HG02938 (cell line): ENCODE data around the gene SBF2.
"Not testable (repeated sequence)": the region's sequence is repeated elsewhere in the genome, so short reads cannot be mapped to it uniquely, and the experiment has no call there.

Experiments
- ATAC-seq: cut with Tn5 transposase; IDR thresholded peaks from one replicate; pipeline ENCODE4 v1.9.1; 2021; ENCODE audit warnings: mild to moderate bottlenecking, moderate library complexity; ENCODE audit not compliant: unreplicated experiment

The SBF2 gene

DNA sequence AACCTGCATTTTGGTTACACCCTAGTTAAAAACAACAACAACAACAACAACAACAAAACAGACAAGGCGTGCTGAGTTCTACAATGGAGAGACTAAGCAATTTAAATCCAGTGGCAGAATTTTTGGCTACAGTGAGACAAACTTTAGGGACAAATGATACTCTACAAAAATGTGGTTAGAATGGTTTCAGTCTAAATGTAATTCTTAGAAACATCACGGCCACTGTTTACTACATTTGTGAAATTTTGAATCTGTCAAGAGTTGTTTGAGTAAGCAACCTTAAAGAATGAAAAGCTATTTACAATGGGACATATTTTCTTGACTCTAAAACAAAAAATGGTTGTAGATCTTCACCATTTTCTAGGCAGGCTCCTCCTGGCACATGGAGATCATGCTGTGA is 370.7 kb downstream of the SBF2 start:
- ATAC-seq = no peak

DNA sequence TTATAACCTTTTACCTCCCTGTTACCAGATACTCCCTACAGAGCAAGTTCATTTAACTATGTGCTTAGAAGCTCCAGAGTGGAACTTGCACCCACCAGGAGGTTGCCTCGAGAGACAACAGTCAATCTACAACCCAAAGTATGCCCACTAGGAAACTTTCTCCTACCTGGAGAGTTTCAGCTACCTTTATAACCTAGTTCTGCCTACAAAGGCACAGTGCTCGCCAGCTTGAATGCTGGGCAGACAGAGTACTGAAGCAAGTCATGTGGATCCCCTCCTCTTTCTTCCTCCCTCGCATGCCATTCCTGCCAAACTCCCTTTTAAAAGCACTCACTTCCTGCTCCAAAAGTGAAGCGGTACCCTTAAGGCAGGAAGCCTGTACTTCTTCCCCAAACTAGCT is 371.2 kb downstream of the SBF2 start:
- no peak for ATAC-seq

DNA sequence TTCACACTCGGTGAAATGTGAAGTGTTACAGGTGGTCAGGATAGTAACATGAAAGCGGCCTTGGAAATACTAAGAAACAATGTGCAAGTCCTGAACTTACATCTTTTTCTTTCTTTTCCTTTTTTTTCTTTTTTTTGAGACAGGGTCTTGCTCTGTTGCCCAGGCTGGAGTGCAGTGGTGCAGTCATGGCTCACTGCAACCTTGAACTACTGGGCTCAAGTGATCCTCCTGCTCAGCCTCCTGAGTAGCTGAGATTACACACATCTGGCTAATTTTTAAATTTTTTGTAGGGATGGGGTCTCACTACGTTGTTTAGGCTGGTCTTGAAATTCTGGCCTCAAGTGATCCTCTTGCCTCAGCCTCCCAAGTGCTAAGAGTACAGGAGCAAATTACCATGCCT is 377.5 kb downstream of the SBF2 start:
- no peak for ATAC-seq

DNA sequence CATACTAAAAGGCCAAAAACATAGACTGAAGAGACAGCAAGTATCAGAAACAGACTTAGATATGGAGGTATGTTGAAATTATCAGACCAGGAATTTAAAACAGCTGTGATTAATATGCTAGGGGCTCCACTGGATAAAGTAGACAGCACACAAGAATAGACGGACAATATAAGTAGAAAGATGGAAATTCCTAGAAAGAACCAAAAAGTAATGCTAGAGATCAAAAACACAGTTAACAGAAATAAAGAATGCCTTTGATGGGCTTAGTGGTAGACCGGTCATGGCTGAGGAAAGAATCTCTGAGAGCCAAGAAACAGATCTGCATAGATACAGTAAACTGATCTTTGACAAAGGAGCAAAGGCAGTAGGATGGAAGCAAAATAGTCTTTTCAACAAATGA is 380.0 kb downstream of the SBF2 start:
- ATAC-seq = no peak

DNA sequence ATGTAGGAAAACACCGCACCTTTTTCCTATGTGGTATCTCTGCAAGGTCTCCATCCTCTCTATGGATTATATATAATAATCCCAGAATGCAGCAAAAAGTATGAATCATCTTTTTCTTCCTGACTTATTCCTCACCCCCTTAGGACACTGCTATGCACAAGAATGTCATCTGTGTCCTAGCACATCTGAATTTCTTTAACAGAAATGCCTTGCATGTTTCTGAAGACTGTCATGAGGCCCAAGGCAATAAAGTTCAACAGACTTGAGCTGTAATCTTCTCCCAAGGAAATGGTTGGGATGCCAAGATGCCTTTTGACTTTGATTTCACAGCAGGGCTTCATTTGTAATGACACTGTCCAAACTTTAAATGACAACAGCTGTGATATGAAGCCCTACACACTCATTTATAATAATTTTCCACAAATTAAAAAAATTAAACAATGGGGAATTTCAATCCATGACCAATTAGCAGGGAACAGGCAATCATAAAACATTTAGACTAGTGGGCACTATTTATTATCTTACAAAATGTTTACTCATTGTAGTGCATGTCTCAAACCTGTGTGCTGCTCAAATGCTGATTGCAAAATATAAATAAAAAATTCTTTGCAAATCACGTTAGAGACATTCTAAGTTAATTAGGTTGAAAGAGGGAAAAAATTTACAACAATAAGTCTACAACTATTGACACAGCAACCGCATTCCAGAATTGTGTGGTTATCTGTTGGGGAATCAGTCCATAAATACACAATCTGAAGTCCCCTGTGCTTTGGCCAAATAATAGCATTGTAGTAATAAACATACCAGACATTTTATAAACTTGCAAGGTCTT is 387.8 kb downstream of the SBF2 start:
- ATAC-seq = no peak

DNA sequence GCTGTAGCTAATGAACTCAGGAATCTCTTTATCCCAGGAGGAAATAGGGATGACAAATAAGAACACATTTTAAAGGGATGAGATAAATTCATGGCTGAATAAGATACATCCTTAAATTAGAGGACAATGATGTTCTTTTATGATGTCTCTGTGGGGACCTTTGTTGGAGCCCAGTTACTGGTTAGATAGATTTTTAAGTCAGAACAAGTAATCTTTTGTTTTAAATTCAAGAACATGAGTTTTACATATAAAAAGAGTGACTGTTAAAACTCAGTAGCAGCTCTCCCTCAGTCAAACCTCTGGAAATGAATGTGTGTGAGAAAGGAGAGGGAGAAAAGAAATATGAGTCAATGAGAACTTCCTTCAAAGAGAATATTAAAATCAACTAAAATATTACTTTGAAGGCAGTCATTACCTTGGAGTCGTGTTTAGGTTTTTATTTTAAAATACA is 388.5 kb downstream of the SBF2 start:
- no peak for ATAC-seq

DNA sequence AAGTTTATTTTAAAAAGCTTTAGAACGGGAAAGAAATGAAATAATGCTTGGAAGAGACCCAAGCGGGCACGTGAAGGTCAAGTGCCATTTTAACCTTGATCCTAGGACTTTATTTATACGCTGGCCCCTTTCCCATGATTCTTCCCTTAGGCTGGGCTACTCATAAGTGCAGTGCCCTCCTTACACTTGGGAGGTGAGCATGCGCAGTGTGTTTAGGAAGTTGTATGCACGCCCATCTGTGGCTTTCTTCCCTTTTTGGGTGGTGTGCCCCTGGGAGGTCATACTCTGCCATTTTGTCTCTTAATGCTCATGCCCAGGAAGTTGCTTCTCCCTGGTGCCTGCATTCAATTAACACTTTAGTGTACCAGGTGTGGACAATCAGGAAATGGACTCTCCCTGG is 390.4 kb downstream of the SBF2 start:
- ATAC-seq = no peak

DNA sequence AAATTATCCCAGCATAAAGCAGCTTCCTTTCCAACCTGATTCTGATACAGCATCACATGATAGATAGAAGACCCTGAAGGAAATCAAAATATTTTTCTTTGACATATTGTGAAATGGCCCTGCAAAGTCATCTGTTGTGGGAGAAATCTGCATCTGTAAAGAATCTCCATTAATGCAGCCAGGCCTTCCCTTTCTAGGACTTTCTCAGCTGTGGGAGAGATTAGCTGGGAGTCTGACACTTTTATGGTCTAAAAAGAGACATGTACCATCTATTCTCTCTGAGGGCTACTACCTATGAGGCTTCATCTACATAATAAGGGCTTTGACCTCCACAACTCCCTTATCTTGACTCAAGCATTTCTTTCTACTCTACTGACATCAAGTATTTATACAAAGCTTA is 392.1 kb downstream of the SBF2 start:
- ATAC-seq = no peak

DNA sequence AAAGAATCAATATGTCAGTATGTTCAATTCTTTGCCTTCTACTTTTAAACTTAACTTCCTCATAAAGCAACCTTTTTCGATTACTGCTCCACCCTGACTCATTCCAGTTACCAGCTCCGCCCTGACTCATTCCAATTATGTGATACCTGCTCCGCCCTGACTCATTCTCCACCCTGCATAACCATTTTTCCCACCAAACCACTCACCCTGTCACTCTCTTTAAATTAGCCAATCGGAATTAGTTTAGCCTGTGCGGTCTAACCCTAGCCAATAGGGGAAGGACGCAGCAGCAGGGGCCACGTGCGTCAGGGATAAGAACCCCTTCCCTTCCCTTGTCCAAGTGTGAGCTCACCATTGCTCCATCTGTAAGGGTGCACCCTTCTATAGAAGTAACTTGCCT is 393.8 kb downstream of the SBF2 start:
- not testable (repeated sequence) for ATAC-seq

DNA sequence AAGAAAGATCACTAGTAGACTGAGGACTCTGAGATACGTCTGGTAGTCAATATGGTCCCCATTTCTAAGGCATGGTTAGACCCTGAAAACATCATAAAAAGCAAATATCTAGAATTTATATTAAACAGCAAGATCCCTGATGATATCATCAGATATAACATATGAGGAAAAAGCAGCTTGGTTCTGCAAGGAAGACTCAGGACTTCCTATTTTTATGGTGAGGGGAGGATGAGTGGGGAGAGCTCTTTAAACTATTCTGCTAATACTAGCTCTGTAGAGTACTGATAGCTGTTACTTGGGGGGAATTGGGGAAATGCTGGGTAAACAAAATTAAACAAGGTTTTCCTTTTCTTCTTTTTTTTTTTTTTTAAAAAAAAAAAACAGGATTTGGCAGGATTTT is 394.3 kb downstream of the SBF2 start:
- ATAC-seq = no peak

DNA sequence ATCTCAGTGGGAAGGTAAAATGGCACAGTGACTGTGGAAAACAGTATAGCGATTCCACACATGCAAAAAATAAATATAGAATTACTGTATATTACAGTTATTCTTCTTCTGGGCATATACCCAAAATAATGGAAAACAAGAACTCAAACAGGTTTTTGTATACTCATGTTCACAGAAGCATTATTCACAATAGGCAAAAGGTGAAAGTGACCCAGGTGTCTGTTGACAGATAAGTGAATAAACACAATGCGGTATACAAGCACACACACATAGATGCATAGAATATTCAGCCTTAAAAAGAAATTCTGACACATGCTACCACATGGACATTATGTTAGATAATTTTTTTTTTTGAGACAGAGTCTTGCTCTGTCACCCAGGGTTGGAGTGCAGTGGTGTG is 397.1 kb downstream of the SBF2 start:
- no peak for ATAC-seq

DNA sequence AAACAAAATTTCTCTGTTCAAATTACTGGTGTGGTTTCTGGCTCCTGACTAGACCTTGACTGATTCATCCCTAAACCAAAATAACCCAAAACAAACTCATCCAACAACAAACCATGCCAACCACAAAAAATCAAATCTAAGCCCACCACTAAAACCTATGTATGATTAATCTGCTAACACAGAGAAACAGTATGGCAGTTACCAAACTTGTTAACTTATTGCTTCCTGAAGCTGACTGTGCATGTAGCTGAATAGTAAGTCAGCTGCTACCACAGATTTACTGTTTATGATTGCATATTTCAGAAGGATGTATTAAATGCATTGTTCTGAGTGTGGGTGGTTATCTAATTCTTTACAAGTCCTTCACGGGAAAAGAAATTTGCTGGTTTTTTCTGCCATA is 399.0 kb downstream of the SBF2 start:
- ATAC-seq = no peak

DNA sequence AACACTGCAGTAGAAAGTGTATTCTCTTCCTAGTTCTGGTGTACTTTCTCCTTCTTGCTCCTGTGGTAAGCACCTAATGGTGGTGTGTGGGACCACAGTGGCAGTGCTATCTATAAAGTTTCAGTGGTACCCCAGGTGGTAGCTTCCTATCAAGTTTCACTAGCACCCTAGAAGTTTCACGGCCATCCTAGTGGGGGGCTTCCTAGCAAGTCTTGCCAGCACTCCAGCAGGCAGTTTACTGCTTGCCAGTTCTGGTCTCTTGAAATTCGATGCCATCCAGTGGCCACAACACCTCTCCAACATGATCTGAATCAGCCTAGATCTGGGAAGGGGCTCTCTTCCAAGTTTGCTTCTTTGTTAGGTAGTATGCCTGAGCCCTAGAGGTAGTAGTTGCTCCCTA is 400.5 kb downstream of the SBF2 start:
- ATAC-seq = no peak

DNA sequence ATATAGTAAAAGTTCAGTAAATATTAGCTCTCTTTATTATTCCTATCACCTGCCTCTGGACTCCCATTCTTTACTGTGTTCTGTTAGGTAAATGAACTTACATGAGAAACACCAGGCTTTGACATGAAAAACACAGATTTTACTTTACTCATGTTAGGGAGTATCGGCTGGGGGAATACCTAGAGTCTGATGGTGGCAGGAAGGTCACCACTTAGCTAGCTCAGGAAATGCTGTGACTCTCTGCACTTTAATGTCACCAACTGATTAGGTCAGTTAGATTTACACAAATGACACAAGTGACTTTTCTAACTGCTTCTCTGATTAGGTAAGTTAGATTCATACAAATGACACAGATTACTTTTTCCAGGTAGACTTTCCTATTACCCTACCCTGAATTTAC is 405.1 kb downstream of the SBF2 start:
- ATAC-seq = no peak

DNA sequence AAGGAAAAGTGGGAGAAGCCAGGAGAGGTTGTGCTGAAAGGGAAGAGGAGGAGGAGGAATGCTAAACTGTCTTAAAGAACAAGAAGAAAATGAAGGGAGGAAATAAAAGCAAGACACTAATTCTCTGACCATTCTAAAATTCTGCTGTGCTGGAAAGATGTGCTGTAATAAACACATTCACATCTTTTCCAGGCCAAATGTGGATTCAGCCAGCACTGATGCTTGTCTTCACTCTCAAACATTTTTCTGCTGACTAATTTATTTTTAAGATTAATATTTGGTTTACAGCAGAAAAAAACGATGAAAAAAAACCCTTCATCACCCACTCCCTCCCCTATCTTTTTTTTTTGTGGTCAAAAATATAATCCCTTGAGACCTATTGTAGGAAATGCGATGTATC is 406.5 kb downstream of the SBF2 start:
- no peak for ATAC-seq

DNA sequence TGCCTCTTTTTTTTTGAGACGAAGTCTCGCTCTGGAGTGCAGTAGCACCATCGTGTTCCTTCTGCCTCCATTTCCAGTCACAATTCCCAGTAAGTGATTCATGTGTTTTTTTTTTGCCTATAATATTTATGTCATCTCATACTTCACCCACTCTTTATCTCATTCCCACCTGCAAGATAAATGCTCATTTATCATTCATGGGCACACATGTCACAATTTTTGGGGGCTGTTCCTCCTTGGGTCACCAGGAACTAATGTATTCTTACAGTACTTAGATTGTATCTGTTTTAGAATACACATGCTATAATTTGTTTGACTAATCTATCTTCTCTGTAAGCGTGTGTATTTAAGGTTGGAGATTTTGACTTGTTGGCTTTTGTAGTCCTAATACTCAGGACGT is 407.4 kb downstream of the SBF2 start:
- ATAC-seq = no peak

DNA sequence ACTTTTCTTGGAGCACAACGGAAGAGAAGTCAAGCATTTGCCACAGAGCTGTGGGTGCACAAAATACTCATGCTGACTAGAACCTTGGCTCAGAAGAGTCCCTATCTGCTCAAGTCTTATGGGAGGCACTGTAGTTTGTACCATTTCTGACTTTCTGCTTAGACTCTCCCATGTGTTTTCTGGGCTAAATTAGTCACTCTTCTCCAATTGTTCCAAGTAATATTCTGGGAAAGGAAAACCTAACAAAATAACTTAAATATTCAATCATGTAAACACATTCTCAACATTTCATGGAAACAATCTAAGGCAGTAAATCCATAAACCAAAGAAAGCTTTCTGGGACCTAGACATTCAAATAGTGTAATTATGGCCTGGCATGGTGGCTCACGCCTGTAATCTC is 409.4 kb downstream of the SBF2 start:
- ATAC-seq = no peak

DNA sequence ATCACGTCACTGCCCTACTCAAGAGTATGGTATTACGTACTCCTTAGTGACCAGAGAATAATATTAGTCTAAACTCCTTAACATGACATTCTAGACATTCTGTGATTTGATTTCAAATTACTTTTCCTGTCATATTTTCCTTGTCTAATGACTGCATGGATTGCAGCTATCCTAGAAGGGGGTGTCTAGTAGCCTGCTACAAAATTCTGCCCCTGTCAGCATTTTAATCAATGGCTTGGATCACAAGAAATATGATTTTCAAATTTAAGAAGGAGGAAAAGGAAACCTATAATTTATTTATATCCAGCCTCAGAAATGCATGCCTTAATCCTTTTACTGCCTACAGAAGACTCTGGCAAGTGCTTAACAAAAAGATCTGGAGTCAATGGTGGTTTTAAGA is 413.4 kb downstream of the SBF2 start:
- no peak for ATAC-seq

DNA sequence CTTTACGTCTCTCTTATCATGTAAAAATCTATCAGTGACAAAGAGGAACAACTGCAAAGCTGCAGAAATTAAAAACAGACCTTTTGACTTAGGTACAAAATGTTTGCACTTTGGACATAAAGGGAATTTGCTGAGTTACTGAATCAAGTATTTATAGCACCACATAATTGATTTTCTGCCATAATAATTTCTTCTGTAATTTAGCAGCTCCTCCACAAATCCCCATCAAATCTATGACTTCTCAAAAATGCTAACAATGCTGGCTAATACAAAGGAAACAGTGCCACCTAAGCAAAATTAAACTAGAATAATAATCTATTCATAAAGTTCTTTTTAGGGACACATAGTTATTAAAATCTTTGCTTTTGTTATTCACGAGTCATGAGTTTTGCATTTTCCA is 415.1 kb downstream of the SBF2 start:
- ATAC-seq = no peak

DNA sequence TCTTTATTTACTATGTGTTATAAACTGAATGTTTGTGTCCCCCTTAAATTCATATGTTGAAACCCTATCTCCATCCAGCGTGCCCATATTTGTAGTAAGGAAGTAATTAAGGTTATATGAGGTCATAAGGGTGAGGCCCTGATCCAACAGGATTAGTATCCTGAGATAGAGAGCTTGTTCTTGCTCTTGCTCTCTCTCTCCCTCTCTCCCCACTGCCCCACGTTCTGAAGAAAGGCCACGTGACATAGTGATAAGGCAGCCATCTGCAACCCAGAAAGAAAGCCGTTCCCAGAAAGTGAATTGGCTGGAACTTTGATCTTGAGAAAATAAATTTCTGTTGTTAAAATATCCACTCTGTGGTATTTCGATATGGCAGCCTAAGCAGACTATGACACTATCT is 417.7 kb downstream of the SBF2 start:
- ATAC-seq = no peak

DNA sequence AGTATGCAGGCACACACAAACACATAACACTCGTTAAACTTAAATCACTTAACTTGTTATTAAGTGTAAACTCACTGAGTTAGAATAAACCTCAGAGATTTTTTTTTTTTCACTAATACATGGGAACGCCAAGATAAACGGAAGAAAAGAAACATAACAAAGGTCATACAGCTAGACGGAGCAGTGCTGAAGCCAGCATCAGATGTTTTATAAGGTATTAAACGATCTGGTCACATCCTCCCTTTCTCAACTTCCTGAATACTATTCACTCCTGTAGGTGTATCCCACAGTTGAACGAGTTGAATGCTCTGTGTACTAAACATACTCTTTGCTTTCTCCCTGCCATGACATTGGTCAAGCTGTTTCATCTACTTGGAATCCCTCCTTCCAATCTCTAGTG is 418.2 kb downstream of the SBF2 start:
- ATAC-seq = no peak

DNA sequence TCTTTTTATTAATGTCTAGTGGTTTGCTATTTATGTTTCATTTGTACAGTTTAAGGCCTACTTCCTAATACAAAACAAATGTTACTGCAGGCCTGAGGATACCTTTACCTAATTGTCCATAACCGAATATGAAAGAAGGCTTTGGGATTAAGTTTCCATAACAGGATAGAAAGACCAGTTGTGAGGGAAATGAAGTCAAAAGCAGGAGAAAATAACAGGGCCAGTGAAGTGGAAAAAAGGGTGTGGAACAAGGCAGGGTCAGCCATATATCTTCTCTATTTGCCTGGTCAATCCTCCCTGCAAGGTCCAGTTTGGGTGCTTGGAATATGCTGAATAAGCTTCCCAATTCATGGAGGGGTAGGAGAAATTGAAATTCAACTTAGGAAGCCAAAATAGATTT is 418.6 kb downstream of the SBF2 start:
- ATAC-seq = no peak

DNA sequence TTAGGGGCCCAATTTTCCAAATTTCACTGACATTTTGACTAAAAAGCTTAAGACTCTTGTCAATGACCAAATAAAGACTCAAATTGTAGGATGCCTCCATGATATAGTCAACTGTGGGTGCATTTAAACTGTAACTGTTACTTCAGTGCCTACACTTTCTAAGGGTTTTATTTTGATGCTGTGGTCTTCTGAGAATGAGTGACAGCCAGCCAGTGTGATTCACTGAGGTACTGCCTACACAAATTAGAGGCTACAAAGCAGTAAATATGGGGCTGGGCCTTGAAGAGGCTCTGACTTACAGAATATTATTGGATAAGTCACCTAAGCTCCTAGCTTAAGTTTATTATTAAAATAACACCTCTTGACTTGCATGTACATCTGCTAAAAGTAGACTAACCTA is 419.6 kb downstream of the SBF2 start:
- no peak for ATAC-seq
